Esophagus (tissue), 2 donors: ENCODE data around the gene HDAC4. TPM values are rescaled to one million over a fixed set of nuclear protein-coding genes. Genes with fewer than 3 reads are reported as not detected.

Experiments used
- H3K27ac ChIP-seq, 2 donors: one replicate each; pipeline ENCODE4 v1.5.1; 2013; ENCODE audit warnings: low read depth in 2 of 2, mild to moderate bottlenecking in 2 of 2, inconsistent platforms in 1 of 2, low read length in 1 of 2, moderate library complexity in 1 of 2
- H3K27me3 ChIP-seq, 2 donors: one replicate each; pipeline ENCODE4 v1.6.1; 2013; ENCODE audit warnings: low read length in 2 of 2, control low read depth in 1 of 2, mild to moderate bottlenecking in 1 of 2; ENCODE audit not compliant: insufficient read depth in 2 of 2, control insufficient read depth in 1 of 2
- H3K36me3 ChIP-seq, 2 donors: one replicate each; pipeline ENCODE4 v1.6.1; 2013; ENCODE audit warnings: low read length in 1 of 2; ENCODE audit not compliant: control insufficient read depth in 2 of 2, insufficient read depth in 2 of 2
- H3K4me1 ChIP-seq, 2 donors: one replicate each; pipeline ENCODE4 v1.6.1; 2013; ENCODE audit warnings: low read length in 1 of 2; ENCODE audit not compliant: control insufficient read depth in 2 of 2, insufficient read depth in 2 of 2
- H3K4me3 ChIP-seq, 2 donors: one replicate each; pipeline ENCODE4 v1.5.1; 2013; ENCODE audit warnings: low read length in 2 of 2, mild to moderate bottlenecking in 2 of 2, low read depth in 1 of 2, moderate library complexity in 1 of 2
- H3K9me3 ChIP-seq, 2 donors: one replicate each; pipeline ENCODE4 v1.6.1; 2013; ENCODE audit warnings: mild to moderate bottlenecking in 2 of 2, low read depth in 1 of 2, low read length in 1 of 2, moderate library complexity in 1 of 2; ENCODE audit not compliant: control insufficient read depth in 2 of 2, insufficient read depth in 1 of 2
- WGBS, 2 donors: extraction: QIAGEN DNeasy Blood & Tissue Kit; methylation state at CpG; one replicate each; pipeline ENCODE4 v1.1.7; 2013; 5-methylcytosine and 5-hydroxymethylcytosine counted together
- polyA plus RNA-seq, 2 donors: library from polyadenylated mRNA; stranded (reverse); fragments of 200-250 nt; gene quantifications; one replicate each; pipeline ENCODE4 v1.2.3, GENCODE V29; 2013
- donor health status: healthy with polysubstance abuse.
- donor health status: Bipolar disorder and iron deficiency.

The HDAC4 gene
- polyA plus RNA-seq, 2 donors, result 5.9 to 10.2 TPM

- Histone ChIP-seq H3K36me3 (no peaks in the 10 kb centered on the region), H3K9me3 (no peaks in the 10 kb centered on the region), H3K27ac (no peak overlapping the region), H3K4me1 (no peaks in the 10 kb centered on the region), H3K27me3 (no peaks in the 10 kb centered on the region), H3K4me3 (no peak overlapping the region)
- WGBS, 2 donors, result 69 to 78% methylated on average over 13 of the region's 13 CpGs
Measured at GRCh38 chr2:239033801-239034560, 366.8 kb downstream of the HDAC4 start.

- 76 to 79% methylated on average over 9 of the region's 9 CpGs for WGBS, 2 donors
- H3K27me3 ChIP-seq, result no peaks in the 10 kb centered on the region
- no peaks in the 10 kb centered on the region for H3K9me3 ChIP-seq
- H3K4me3 ChIP-seq, result no peak overlapping the region
- no peak overlapping the region for H3K27ac ChIP-seq
- H3K4me1 ChIP-seq, result peaks cover 4% of the 10 kb centered on the region in 2 donors
- no peaks in the 10 kb centered on the region for H3K36me3 ChIP-seq
Measured at GRCh38 chr2:239029958-239030357, 370.9 kb downstream of the HDAC4 start.

- Histone ChIP-seq H3K27ac (no peak overlapping the region), H3K27me3 (no peaks in the 10 kb centered on the region), H3K4me1 (peaks cover 4% of the 10 kb centered on the region in 2 donors), H3K9me3 (no peaks in the 10 kb centered on the region), H3K4me3 (no peak overlapping the region), H3K36me3 (no peaks in the 10 kb centered on the region)
- WGBS, 2 donors, result 75 to 79% methylated on average over 5 of the region's 5 CpGs
Measured at GRCh38 chr2:239028253-239028619, 372.6 kb downstream of the HDAC4 start.

- WGBS, 2 donors, result 90 to 91% methylated on average over 37 to 38 of the region's 38 CpGs
- no peak overlapping the region for H3K4me3 ChIP-seq
- no peak overlapping the region for H3K27ac ChIP-seq
- H3K4me1 ChIP-seq, result peaks cover 4% of the 10 kb centered on the region in 2 donors
- no peaks in the 10 kb centered on the region for H3K36me3 ChIP-seq
- H3K27me3 ChIP-seq, result no peaks in the 10 kb centered on the region
- H3K9me3 ChIP-seq, result no peaks in the 10 kb centered on the region
Measured at GRCh38 chr2:239027391-239028252, 373.2 kb downstream of the HDAC4 start.

- 62 to 69% methylated on average over 25 of the region's 25 CpGs for WGBS, 2 donors
- Histone ChIP-seq H3K4me1 (peaks cover 4% of the 10 kb centered on the region in 2 donors), H3K27ac (no peak overlapping the region), H3K4me3 (no peak overlapping the region), H3K36me3 (no peaks in the 10 kb centered on the region), H3K27me3 (no peaks in the 10 kb centered on the region), H3K9me3 (no peaks in the 10 kb centered on the region)
Measured at GRCh38 chr2:239026711-239027361, 374.0 kb downstream of the HDAC4 start.

- no peaks in the 10 kb centered on the region for H3K36me3 ChIP-seq
- 79 to 82% methylated on average over 14 of the region's 14 CpGs for WGBS, 2 donors
- no peak overlapping the region for H3K27ac ChIP-seq
- H3K27me3 ChIP-seq, result no peaks in the 10 kb centered on the region
- peaks cover 4% of the 10 kb centered on the region in 2 donors for H3K4me1 ChIP-seq
- no peaks in the 10 kb centered on the region for H3K9me3 ChIP-seq
- no peak overlapping the region for H3K4me3 ChIP-seq
Measured at GRCh38 chr2:239025951-239026461, 374.8 kb downstream of the HDAC4 start.

- Histone ChIP-seq H3K27ac (peak overlapping the region in 1 of 2 donors; percentile 6), H3K36me3 (no peaks in the 10 kb centered on the region), H3K4me3 (no peak overlapping the region), H3K27me3 (no peaks in the 10 kb centered on the region), H3K4me1 (peaks cover 4% of the 10 kb centered on the region in 2 donors), H3K9me3 (no peaks in the 10 kb centered on the region)
- WGBS, 2 donors, result 62 to 66% methylated on average over 17 to 20 of the region's 20 CpGs
Measured at GRCh38 chr2:239025096-239025801, 375.6 kb downstream of the HDAC4 start.

- Histone ChIP-seq H3K9me3 (no peaks in the 10 kb centered on the region), H3K27me3 (no peaks in the 10 kb centered on the region), H3K36me3 (no peaks in the 10 kb centered on the region), H3K4me3 (no peak overlapping the region), H3K27ac (no peak overlapping the region), H3K4me1 (peaks cover 4% of the 10 kb centered on the region in 2 donors)
- 76 to 87% methylated on average over 7 of the region's 7 CpGs for WGBS, 2 donors
Measured at GRCh38 chr2:239024226-239024625, 376.6 kb downstream of the HDAC4 start.
